ENCODE data around the gene GRM7.

GRM7 gene

GRCh38 chr3:6860954-6861624, at the start of gene GRM7:
Gene GRM7 (plus strand): TSS chr3:6861115.
- no peak for DNase-seq

GRCh38 chr3:6821411-6821810, 39.5 kb upstream of the GRM7 start:
- DNase-seq: no peak

GRCh38 chr3:6825524-6825923, 35.4 kb upstream of the GRM7 start:
- DNase-seq: no peak

- DNase-seq: no peak
These were observed 33.5 kb upstream of the GRM7 start for GRCh38 chr3:6827453-6827852.

- no peak for DNase-seq
These were observed 16.2 kb upstream of the GRM7 start for GRCh38 chr3:6844723-6845122.

- DNase-seq: no peak
These were observed 6.7 kb upstream of the GRM7 start for GRCh38 chr3:6854184-6854583.

GRCh38 chr3:6857510-6857909, 3.4 kb upstream of the GRM7 start:
- DNase-seq: no peak

GRCh38 chr3:6860149-6860953, 564 bp upstream of the GRM7 start:
- DNase-seq: no peak

- DNase-seq: no peak
These were observed 698 bp downstream of the GRM7 start for GRCh38 chr3:6861625-6862000.

- no peak for DNase-seq
These were observed 1.3 kb downstream of the GRM7 start for GRCh38 chr3:6862041-6862879.

- no peak for DNase-seq
These were observed 1.9 kb downstream of the GRM7 start for GRCh38 chr3:6862880-6863195.

GRCh38 chr3:6867269-6867668, 6.4 kb downstream of the GRM7 start:
- DNase-seq: no peak

GRCh38 chr3:6878731-6879130, 17.8 kb downstream of the GRM7 start:
- no peak for DNase-seq

GRCh38 chr3:6912240-6912639, 51.3 kb downstream of the GRM7 start:
- no peak for DNase-seq

GRCh38 chr3:6915898-6916297, 55.0 kb downstream of the GRM7 start:
- DNase-seq: no peak

- no peak for DNase-seq
These were observed 60.2 kb downstream of the GRM7 start for GRCh38 chr3:6921066-6921465.

- no peak for DNase-seq
These were observed 61.0 kb downstream of the GRM7 start for GRCh38 chr3:6921876-6922275.

GRCh38 chr3:6928064-6928463, 67.1 kb downstream of the GRM7 start:
- DNase-seq: no peak

GRCh38 chr3:6929918-6930317, 69.0 kb downstream of the GRM7 start:
- DNase-seq: no peak

GRCh38 chr3:6935418-6935817, 74.5 kb downstream of the GRM7 start:
- peak; percentile 11 to 22 for DNase-seq

GRCh38 chr3:6935970-6936369, 75.1 kb downstream of the GRM7 start:
- no peak for DNase-seq

GRCh38 chr3:6962801-6963200, 101.9 kb downstream of the GRM7 start:
- DNase-seq: no peak

GRCh38 chr3:6965881-6966280, 105.0 kb downstream of the GRM7 start:
- no peak for DNase-seq

GRCh38 chr3:6971933-6972332, 111.0 kb downstream of the GRM7 start:
- DNase-seq: no peak

All from Kasumi-1 (cell line).